K562 (cell line): ENCODE results near the gene ORAI3. TPM values are rescaled to one million over a fixed set of nuclear protein-coding genes. Genes with fewer than 3 reads are reported as not detected.

Experiments
- ARHGAP35 ChIP-seq: fragments of 450-650 bp; IDR thresholded peaks from 2 replicates; pipeline ENCODE4 v1.6.1; 2018; ENCODE audit not compliant: partially characterized antibody
- ARID4B ChIP-seq: sonication (generic); formaldehyde crosslinking; IDR thresholded peaks from 2 replicates; pipeline ENCODE4 v1.8.0; 2022; ENCODE audit warnings: mild to moderate bottlenecking, missing genetic modification reagents
- CTBP1 ChIP-seq: fragments of 450-650 bp; IDR thresholded peaks from 2 replicates; pipeline ENCODE4 v1.6.1; 2016; ENCODE audit warnings: borderline replicate concordance
- DLX4 ChIP-seq: fragments of 250-450 bp; sonication (Bioruptor Pico); IDR thresholded peaks from 2 replicates; pipeline ENCODE4 v1.6.1; 2021; ENCODE audit warnings: mild to moderate bottlenecking
- EWSR1 ChIP-seq: fragments of 450-650 bp; IDR thresholded peaks from 2 replicates; pipeline ENCODE4 v1.6.1; 2018; ENCODE audit warnings: borderline replicate concordance, mild to moderate bottlenecking, low read depth, moderate library complexity; ENCODE audit not compliant: partially characterized antibody
- HNRNPL ChIP-seq: fragments of 200-400 bp; formaldehyde crosslinking; IDR thresholded peaks from 2 replicates; pipeline ENCODE4 v1.6.1; 2017; ENCODE audit warnings: low read depth, mild to moderate bottlenecking, low read length
- PHF8 ChIP-seq: fragments of 200-600 bp; sonication (generic); IDR thresholded peaks from 2 replicates; pipeline ENCODE4 v1.6.1; 2012; ENCODE audit warnings: mixed run types, mild to moderate bottlenecking, inconsistent platforms, low read length, moderate library complexity, borderline replicate concordance
- POLR2B ChIP-seq: fragments of 450-650 bp; IDR thresholded peaks from 2 replicates; pipeline ENCODE4 v1.6.1; 2018; ENCODE audit warnings: low read depth; ENCODE audit not compliant: partially characterized antibody
- POLR2G ChIP-seq: fragments of 200-400 bp; formaldehyde crosslinking; IDR thresholded peaks from 2 replicates; pipeline ENCODE4 v1.6.1; 2017; ENCODE audit warnings: low read depth, mild to moderate bottlenecking, antibody characterized with exemption, low read length, moderate library complexity
- RBM22 ChIP-seq: fragments of 200-400 bp; formaldehyde crosslinking; IDR thresholded peaks from 2 replicates; pipeline ENCODE4 v1.6.1; 2018; ENCODE audit warnings: low read length, low read depth; ENCODE audit not compliant: poor library complexity, severe bottlenecking
- RBM25 ChIP-seq: fragments of 200-400 bp; formaldehyde crosslinking; IDR thresholded peaks from 2 replicates; pipeline ENCODE4 v1.6.1; 2018; ENCODE audit warnings: low read length, low read depth, moderate library complexity; ENCODE audit not compliant: severe bottlenecking
- SNRNP70 ChIP-seq: fragments of 200-400 bp; formaldehyde crosslinking; optimal IDR thresholded peaks from 2 replicates; pipeline ENCODE3; 2017; ENCODE audit warnings: low read depth, low read length
- TCFL5 ChIP-seq: fragments of 250-450 bp; sonication (Bioruptor Pico); conservative IDR thresholded peaks from 2 replicates; pipeline ENCODE4 v1.6.1; 2021; ENCODE audit warnings: mild to moderate bottlenecking, moderate library complexity, matching md5 sums
- THAP12 ChIP-seq: fragments of 250-450 bp; sonication (Bioruptor Pico); IDR thresholded peaks from 2 replicates; pipeline ENCODE4 v1.9.0; 2021; ENCODE audit warnings: mild to moderate bottlenecking, inconsistent platforms
- TRIM25 ChIP-seq: fragments of 450-650 bp; IDR thresholded peaks from 2 replicates; pipeline ENCODE4 v1.7.0; 2016; ENCODE audit warnings: borderline replicate concordance
- ZBED1 ChIP-seq: IDR thresholded peaks from 2 replicates; pipeline ENCODE4 v1.6.1; 2014
- ZNF134 ChIP-seq: fragments of 250-450 bp; sonication (Bioruptor Pico); conservative IDR thresholded peaks from 2 replicates; pipeline ENCODE4 v1.4.0; 2020
- polyA plus RNA-seq, 8 experiments: library from polyadenylated mRNA; depleted of rRNA in 4 of 8; stranded (reverse) in 5 of 8; unstranded in 3 of 8; fragments of >200 nt; fragmentation: Nextera tagmentation in 2 of 8; fragmentation: Illumina TruSeq in 1 of 8; extraction: Ambion mirVana in 2 of 8; extraction: Trizol in 1 of 8; gene quantifications; 2 replicates each; pipeline versions ENCODE4 v1.2.1 to v1.2.3, GENCODE V29; 2011 to 2014; ENCODE audit warnings: inconsistent platforms in 1 of 8, missing spikeins in 1 of 8
- total RNA-seq, 7 experiments: library from RNA; depleted of rRNA in 6 of 7; stranded (reverse); fragments of >200 nt in 6 of 7; fragmentation: Illumina TruSeq in 2 of 7; extraction: Trizol in 2 of 7; gene quantifications; 2 replicates each; pipeline versions ENCODE4 v1.2.1 to v1.2.3, GENCODE V29; 2011 to 2021; ENCODE audit warnings: low replicate concordance in 1 of 7

The ORAI3 gene
- total and polyA plus RNA-seq, 9 of the 15 experiments (the other 6 are each of a cell fraction or from before 2014, with no cell fraction given), result 4.9 to 23.3 (median 14.1) TPM

- TF ChIP-seq ARID4B (CRISPR knock-in tag) (no peak), RBM22 (no peak), DLX4 (CRISPR knock-in tag) (no peak), CTBP1 (peak; percentile 58; the same call in 1 of the 2 replicates), HNRNPL (peak; percentile 56; the same call in 1 of the 2 replicates), ARHGAP35 (no peak), POLR2G (peak; percentile 89), TCFL5 (CRISPR knock-in tag) (no peak), ZBED1 (no peak), ZNF134 (no peak), THAP12 (CRISPR knock-in tag) (peak; percentile 62), RBM25 (peak; percentile 32), SNRNP70 (no peak), PHF8 (peak; percentile 88; the same call in 1 of the 2 replicates), POLR2B (peak; percentile 17), EWSR1 (no peak), TRIM25 (no peak)
These were observed 46.6 kb upstream of the ORAI3 start (continued) for GRCh38 chr16:30902029-30902972.
